ENCODE results near the gene PSMG3. TPM values are rescaled to one million over a fixed set of nuclear protein-coding genes. Genes with fewer than 3 reads are reported as not detected.

The PSMG3 gene
- total and polyA plus RNA-seq, 2 donors (not counting 3 experiments of a cell fraction or from before 2014, with no cell fraction given) = 25.5 to 49.7 TPM

- FAIRE-seq (no peak), DNase-seq (ENCODE audit: low read depth, low spot score) (peak; percentile 28)
- no peaks in the 10 kb centered on the region for H3K9me1 ChIP-seq (replicated peaks; ENCODE audit: control insufficient read depth, extremely low read depth, insufficient read depth, low read length)
- H3K4me1 ChIP-seq (ENCODE audit: control insufficient read depth, extremely low read depth, insufficient read depth, low read length) = no peaks in the 10 kb centered on the region
- H4K20me1 ChIP-seq (replicated peaks; ENCODE audit: control insufficient read depth, extremely low read depth, insufficient read depth, low read length) = no peaks in the 10 kb centered on the region
- no peak overlapping the region for H3K4me2 ChIP-seq (ENCODE audit: insufficient read depth, low read length)
- ChIA-PET POLR2A (no interaction called here), CTCF (interaction anchor here (0.6 to 1.2 kb wide), 4 partner anchors 23 to 55 kb away, joined by 3 read pairs; partner anchors contain the start of gene INTS1)
- intact Hi-C loops (cut with micrococcal nuclease) (no loop called here), dilution Hi-C loops (cut with MboI; ENCODE audit: extremely low pct_ligation_motif_present, low sequenced_read_pairs) (no loop called here)
- H3K9me3 ChIP-seq (replicated peaks; ENCODE audit: control insufficient read depth, insufficient read depth, low read length) = no peaks in the 10 kb centered on the region
- no peak overlapping the region for H3K9ac ChIP-seq (replicated peaks; ENCODE audit: extremely low read depth, insufficient read depth, low read length)
- H3K27ac ChIP-seq (ENCODE audit: insufficient read depth, low read depth, low read length) = no peak overlapping the region
- TF ChIP-seq CTCF (IDR thresholded peaks at IDR 0.05; ENCODE audit: extremely low read depth in 1 of 2, insufficient read depth in 1 of 2, low read depth in 1 of 2, low read length in 2 of 2) (peak in 1 of 2 donors; percentile 32), MAX (IDR thresholded peaks at IDR 0.05; ENCODE audit: insufficient read depth, insufficient read length) (no peak), FOS (IDR thresholded peaks at IDR 0.05; ENCODE audit: borderline replicate concordance, insufficient read depth, low read length) (no peak), GATA2 (IDR thresholded peaks at IDR 0.05; ENCODE audit: insufficient read depth, insufficient read length, low read depth, low read length) (no peak), POLR2A (IDR thresholded peaks at IDR 0.05; ENCODE audit: low read depth, low read length) (no peak)
- no TSS peak for BruUV-seq (replicated peaks)
- H2AFZ ChIP-seq (ENCODE audit: low read depth, low read length) = no peak overlapping the region
- no peak overlapping the region for H3K4me3 ChIP-seq (replicated peaks in 1 of 3; ENCODE audit: insufficient read depth in 1 of 3, low read depth in 1 of 3, low read length in 3 of 3)
- no peaks in the 10 kb centered on the region for H3K79me2 ChIP-seq (ENCODE audit: control insufficient read depth, insufficient read depth, low read length)
- H3K36me3 ChIP-seq (ENCODE audit: control insufficient read depth in 2 of 2, extremely low read depth in 1 of 2, insufficient read depth in 2 of 2, low read length in 2 of 2) = no peaks in the 10 kb centered on the region
- H3K27me3 ChIP-seq (ENCODE audit: control insufficient read depth in 2 of 2, insufficient read depth in 2 of 2, low read length in 2 of 2) = no peaks in the 10 kb centered on the region
These were observed 11.5 kb downstream of the PSMG3 start for GRCh38 chr7:1558181-1558811.
